Measurements from ENCODE around the gene MPG. TPM values are rescaled to one million over a fixed set of nuclear protein-coding genes. Genes with fewer than 3 reads are reported as not detected.

MPG gene
- total RNA-seq, 1 experiment from 2014 or later: 60.0 TPM

GRCh38 chr16:83781-84615 lies 6.0 kb downstream of the MPG start (continued):
- TF ChIP-seq, protein P1, sequence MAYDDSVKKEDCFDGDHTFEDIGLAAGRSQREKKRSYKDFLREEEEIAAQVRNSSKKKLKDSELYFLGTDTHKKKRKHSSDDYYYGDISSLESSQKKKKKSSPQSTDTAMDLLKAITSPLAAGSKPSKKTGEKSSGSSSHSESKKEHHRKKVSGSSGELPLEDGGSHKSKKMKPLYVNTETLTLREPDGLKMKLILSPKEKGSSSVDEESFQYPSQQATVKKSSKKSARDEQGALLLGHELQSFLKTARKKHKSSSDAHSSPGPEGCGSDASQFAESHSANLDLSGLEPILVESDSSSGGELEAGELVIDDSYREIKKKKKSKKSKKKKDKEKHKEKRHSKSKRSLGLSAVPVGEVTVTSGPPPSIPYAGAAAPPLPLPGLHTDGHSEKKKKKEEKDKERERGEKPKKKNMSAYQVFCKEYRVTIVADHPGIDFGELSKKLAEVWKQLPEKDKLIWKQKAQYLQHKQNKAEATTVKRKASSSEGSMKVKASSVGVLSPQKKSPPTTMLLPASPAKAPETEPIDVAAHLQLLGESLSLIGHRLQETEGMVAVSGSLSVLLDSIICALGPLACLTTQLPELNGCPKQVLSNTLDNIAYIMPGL (CRISPR knock-in tag; IDR thresholded peaks at IDR 0.05): no peak
- TF ChIP-seq HMGA2 (CRISPR knock-in tag; IDR thresholded peaks at IDR 0.05) (no peak), TEAD4 (CRISPR knock-in tag; IDR thresholded peaks at IDR 0.05) (no peak), MXD4 (CRISPR knock-in tag; IDR thresholded peaks at IDR 0.05; ENCODE audit: borderline replicate concordance) (no peak), ZNF671 (CRISPR knock-in tag; IDR thresholded peaks at IDR 0.05) (no peak), FOXJ3 (CRISPR knock-in tag; IDR thresholded peaks at IDR 0.05; ENCODE audit: borderline replicate concordance) (no peak)

GRCh38 chr16:84718-85406 lies 6.8 kb downstream of the MPG start:
- DNase-seq (ENCODE audit: low spot score) (no peak), ATAC-seq (no peak)
- no peaks in the 10 kb centered on the region for H3K9me3 Mint-ChIP-seq
- ChIA-PET CTCF (interaction anchor here (0.5 to 8.2 kb wide), 7 partner anchors 9 to 98 kb away, joined by 3 to 63 read pairs (median 5); no protein-coding TSS in a partner anchor), POLR2A (interaction anchor here (0.5 to 1.3 kb wide), 2 partner anchors 14 to 326 kb away, joined by 3 to 7 read pairs; no protein-coding TSS in a partner anchor)
- peaks cover 17% of the 10 kb centered on the region for H3K36me3 Mint-ChIP-seq
- H3K27ac Mint-ChIP-seq: peak overlapping the region; percentile 45; the same call in 1 of the 2 replicates
- H3K4me1 Mint-ChIP-seq: peaks cover 8% of the 10 kb centered on the region; the same call in 1 of the 2 replicates
- no peaks in the 10 kb centered on the region for H3K27me3 Mint-ChIP-seq (ENCODE audit: low read depth)
- no peak overlapping the region for H3K4me3 Mint-ChIP-seq
- no peak for TF ChIP-seq GTF2I (CRISPR knock-in tag; conservative IDR thresholded peaks at IDR 0.05)
- no peak for TF ChIP-seq OVOL2 (CRISPR knock-in tag; IDR thresholded peaks at IDR 0.05; ENCODE audit: borderline replicate concordance)
- TF ChIP-seq ZBTB43 (CRISPR knock-in tag; IDR thresholded peaks at IDR 0.05): no peak
- TF ChIP-seq, protein P2, sequence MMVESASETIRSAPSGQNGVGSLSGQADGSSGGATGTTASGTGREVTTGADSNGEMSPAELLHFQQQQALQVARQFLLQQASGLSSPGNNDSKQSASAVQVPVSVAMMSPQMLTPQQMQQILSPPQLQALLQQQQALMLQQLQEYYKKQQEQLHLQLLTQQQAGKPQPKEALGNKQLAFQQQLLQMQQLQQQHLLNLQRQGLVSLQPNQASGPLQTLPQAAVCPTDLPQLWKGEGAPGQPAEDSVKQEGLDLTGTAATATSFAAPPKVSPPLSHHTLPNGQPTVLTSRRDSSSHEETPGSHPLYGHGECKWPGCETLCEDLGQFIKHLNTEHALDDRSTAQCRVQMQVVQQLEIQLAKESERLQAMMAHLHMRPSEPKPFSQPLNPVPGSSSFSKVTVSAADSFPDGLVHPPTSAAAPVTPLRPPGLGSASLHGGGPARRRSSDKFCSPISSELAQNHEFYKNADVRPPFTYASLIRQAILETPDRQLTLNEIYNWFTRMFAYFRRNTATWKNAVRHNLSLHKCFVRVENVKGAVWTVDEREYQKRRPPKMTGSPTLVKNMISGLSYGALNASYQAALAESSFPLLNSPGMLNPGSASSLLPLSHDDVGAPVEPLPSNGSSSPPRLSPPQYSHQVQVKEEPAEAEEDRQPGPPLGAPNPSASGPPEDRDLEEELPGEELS (CRISPR knock-in tag; IDR thresholded peaks at IDR 0.05): no peak
- no peak for TF ChIP-seq ZNF121 (CRISPR knock-in tag; IDR thresholded peaks at IDR 0.05)
- TF ChIP-seq NR3C1 (CRISPR knock-in tag; conservative IDR thresholded peaks at IDR 0.05; ENCODE audit: low read depth): no peak
- no peak for TF ChIP-seq MXD4 (CRISPR knock-in tag; IDR thresholded peaks at IDR 0.05; ENCODE audit: borderline replicate concordance)
- TF ChIP-seq, protein P1 (CRISPR knock-in tag; IDR thresholded peaks at IDR 0.05): no peak
- TF ChIP-seq SOX15 (CRISPR knock-in tag; IDR thresholded peaks at IDR 0.05): no peak
- no peak for TF ChIP-seq ZNF396 (CRISPR knock-in tag; IDR thresholded peaks at IDR 0.05; ENCODE audit: borderline replicate concordance)
- no peak for TF ChIP-seq ATF1 (CRISPR knock-in tag; IDR thresholded peaks at IDR 0.05)
- TF ChIP-seq TP53 (CRISPR knock-in tag; IDR thresholded peaks at IDR 0.05): no peak
- no peak for TF ChIP-seq FOXJ3 (CRISPR knock-in tag; IDR thresholded peaks at IDR 0.05; ENCODE audit: borderline replicate concordance)
- TF ChIP-seq, protein P3, sequence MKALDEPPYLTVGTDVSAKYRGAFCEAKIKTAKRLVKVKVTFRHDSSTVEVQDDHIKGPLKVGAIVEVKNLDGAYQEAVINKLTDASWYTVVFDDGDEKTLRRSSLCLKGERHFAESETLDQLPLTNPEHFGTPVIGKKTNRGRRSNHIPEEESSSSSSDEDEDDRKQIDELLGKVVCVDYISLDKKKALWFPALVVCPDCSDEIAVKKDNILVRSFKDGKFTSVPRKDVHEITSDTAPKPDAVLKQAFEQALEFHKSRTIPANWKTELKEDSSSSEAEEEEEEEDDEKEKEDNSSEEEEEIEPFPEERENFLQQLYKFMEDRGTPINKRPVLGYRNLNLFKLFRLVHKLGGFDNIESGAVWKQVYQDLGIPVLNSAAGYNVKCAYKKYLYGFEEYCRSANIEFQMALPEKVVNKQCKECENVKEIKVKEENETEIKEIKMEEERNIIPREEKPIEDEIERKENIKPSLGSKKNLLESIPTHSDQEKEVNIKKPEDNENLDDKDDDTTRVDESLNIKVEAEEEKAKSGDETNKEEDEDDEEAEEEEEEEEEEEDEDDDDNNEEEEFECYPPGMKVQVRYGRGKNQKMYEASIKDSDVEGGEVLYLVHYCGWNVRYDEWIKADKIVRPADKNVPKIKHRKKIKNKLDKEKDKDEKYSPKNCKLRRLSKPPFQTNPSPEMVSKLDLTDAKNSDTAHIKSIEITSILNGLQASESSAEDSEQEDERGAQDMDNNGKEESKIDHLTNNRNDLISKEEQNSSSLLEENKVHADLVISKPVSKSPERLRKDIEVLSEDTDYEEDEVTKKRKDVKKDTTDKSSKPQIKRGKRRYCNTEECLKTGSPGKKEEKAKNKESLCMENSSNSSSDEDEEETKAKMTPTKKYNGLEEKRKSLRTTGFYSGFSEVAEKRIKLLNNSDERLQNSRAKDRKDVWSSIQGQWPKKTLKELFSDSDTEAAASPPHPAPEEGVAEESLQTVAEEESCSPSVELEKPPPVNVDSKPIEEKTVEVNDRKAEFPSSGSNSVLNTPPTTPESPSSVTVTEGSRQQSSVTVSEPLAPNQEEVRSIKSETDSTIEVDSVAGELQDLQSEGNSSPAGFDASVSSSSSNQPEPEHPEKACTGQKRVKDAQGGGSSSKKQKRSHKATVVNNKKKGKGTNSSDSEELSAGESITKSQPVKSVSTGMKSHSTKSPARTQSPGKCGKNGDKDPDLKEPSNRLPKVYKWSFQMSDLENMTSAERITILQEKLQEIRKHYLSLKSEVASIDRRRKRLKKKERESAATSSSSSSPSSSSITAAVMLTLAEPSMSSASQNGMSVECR (CRISPR knock-in tag; IDR thresholded peaks at IDR 0.05; ENCODE audit: borderline replicate concordance): no peak
- no peak for TF ChIP-seq ATF2 (CRISPR knock-in tag; IDR thresholded peaks at IDR 0.05; ENCODE audit: borderline replicate concordance, low read depth)
- no peak for TF ChIP-seq FOXP1 (CRISPR knock-in tag; IDR thresholded peaks at IDR 0.05; ENCODE audit: borderline replicate concordance)

All from WTC11 (cell line).